DMS153 treated with DMSO at 0.1 percent for 48 hours (cell line): ENCODE data around the gene RNF144A.

Experiments used
- DNase-seq: peaks from one replicate; lab custom pipeline; 2025; ENCODE audit not compliant: unreplicated experiment; lab: John Stamatoyannopoulos, UW

The RNF144A gene

DNA sequence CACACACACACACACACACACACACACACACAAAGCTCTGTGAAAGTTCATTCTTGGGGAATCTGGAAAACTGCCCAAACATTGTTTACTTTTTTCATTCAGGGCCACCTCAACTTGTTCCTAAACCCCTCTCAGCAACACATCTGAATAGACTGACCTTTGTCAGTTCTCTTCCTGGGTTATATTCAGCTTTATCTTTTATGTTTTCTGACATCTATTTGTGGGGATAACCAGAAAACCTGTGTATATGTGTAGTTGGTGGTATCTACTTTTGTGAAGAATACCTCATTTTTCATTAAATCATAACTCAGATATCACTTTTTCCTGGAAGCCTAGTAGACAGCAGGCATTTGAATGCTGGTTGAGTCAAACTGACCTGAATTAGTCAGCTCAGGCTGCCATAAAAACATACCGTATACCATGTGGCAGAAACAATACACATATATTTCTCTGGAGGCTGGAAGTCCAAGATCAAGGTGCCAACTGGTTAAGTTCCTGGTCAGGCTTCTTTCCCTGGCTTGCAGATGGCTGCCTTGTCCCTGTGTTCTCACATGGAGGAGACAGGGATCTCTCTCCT lies 11.0 kb upstream of the RNF144A start:
- no peak for DNase-seq

- no peak for DNase-seq
Observed at GRCh38 chr2:6908291-6908690, 8.9 kb upstream of the RNF144A start.

DNA sequence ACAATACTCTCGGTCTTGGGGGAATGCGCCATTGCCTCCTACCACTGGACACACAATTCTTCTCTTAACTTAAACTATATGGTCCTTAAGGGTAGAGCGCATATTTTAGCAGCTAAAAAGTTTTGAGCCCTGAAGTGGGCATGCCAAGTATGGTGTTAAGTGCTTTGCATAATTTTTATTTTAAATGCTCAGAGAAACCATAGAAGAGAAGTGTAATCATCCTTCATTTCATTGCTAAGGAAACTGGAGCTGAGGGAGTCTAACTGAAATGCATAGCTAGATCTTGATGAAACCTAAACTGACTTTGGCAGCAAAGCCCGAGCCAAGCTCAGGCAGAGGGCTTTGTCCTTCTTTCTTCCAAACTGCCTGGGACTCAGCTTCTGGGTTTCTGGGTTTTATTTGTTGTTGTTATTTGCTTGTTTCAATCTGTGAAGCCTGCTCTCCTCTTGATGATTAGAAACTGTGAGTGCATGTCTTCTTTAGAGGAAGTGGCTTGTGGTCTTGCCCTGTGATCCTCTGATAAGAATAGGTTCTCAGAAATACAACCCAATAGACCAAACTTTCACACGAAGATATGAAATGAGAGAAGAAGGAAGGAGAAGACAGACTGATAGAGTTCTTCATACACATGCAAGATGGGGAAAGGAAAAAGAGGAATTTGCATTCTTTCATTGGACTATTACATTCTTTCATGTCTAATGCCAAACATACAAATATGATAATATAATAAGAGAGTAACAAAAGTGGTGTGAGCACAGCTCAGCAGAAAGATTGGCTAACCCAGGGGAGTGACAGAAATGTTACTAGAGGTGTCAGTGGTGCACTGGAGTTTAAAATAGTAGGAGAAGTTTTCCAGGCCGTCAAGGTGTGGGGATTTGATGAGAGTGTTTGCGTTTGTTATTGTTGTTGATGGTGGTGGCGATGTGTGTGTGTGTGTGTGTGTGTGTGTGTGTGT lies 7.5 kb upstream of the RNF144A start:
- DNase-seq = no peak

DNA sequence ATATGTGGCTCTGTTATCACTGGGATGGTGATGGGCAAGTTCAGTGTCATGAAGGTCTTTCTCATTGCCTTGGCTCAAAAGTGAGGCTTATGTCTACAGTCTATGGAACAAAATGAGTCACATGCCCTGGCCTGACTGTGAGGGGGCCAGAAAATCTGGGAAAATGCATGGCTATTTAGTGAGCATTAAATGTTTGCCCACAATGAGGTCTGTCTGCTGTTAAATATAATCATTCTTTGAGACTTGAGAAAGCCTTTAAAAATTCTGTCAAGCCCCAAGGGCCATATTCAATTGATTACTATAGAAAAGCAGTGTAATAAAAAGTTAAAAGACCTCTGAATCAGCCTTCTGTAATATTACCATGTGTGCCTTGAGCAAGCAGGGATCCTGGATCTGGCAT lies 5.5 kb upstream of the RNF144A start:
- DNase-seq = no peak

GRCh38 chr2:6913415-6914157 lies 3.6 kb upstream of the RNF144A start:
- DNase-seq = no peak

GRCh38 chr2:6914828-6915227 lies 2.4 kb upstream of the RNF144A start:
- no peak for DNase-seq

DNA sequence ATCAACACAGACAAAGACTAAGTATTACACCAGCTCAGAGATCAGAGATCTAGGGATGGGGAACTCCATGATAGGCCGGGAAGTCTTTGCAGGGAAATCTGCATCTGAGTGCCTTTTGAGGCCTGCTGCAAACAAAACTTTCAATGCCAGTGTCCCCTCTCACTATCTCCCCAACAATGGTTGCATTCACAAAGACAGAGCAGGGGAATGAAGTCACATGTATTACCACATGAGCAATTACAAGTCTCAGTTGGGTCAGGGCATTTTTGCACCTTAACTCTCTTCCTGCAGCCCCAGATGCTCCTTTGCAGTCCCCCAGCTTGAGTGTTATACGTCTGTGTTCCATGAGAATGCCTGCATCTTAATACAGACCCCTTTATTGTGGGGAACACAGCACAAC lies 1.8 kb upstream of the RNF144A start:
- no peak for DNase-seq

GRCh38 chr2:6916224-6916623 lies 988 bp upstream of the RNF144A start:
- DNase-seq = no peak

- DNase-seq = no peak
Observed at GRCh38 chr2:6916736-6917070, 509 bp upstream of the RNF144A start.

- DNase-seq = no peak
Observed at GRCh38 chr2:6917761-6918421, 679 bp downstream of the RNF144A start.

DNA sequence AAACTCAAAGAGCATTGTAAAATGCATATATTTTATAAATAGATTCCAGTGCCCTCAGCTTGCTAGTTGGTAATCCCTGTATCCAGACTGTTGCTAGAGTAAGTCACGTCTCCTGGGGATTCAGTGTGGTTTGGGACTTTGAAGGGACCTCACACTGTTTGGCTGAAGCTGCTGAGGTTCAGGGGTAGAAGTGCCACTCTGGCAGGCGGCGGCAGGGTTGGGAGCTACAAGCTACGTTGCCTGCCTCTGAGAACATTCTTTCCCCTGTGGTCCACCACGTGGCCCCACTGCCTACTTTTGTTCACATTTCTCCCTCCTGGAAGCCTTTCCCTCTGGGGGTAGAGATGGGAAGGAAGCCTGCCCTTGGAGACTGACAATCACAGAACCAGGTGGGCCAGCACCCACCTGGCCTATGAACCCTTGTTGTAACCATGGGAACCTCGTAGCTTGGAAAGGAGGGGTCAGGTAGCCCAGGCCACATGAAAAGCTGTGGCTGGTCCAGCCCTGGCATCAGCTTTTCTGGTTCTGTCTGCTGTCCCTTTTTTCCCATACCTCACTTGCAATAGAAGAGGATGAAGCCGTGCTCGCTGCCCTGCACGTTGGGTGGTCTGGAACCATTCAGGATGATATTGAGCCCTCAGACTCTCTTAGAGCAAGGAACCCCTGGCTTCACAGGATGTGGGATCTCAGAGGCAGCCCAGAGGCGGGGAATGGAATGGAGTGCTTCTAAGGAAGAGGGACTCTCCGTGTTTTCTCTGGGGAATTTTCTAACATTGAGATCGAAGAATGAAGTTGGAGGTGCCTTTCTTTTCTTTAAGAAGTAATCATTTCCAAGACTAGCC lies 2.9 kb downstream of the RNF144A start:
- no peak for DNase-seq

DNA sequence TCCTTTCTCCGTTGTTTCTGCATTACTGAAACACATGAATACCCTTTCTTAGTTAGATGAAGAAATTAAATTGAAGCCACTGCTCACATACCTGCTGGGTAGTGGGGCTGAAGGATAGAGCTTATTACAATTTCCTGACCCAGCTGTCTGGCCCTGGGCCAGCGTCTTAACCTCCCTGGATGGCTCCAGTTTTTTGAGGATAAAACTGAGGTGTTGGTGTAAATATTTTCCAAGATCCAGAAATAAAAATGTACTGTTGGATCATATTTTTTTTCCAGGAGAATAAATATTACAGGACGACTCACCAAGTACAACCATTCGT lies 3.5 kb downstream of the RNF144A start:
- DNase-seq = no peak

DNA sequence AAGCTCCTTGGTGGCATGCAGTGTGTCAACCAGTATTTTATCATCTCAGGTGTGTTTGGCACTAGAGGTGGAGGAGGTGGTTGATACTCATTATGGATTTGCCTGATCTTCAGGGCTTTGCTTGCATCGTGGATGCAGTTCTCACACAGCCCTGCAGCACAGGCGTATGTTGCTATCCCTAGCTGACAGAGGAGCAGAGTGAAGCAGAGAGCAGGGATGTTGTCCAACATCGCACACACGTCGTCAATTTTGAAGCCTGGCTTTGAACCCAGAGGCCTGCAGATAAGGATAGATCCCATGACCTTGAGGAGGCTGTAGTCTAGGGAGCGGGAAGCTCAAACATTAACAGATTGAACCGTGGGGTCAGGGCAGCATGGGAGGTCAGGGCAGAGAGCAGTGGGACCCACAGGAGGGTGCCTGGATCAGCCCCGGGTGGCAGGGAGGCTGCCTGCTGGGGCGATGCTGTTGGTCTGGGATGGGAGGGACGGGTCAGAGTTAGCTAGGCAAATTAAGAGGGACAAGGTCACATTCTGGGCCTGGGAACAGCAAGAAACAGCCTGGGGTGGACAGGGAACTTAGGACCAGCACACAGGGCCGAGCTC lies 4.2 kb downstream of the RNF144A start:
- DNase-seq = no peak

- no peak for DNase-seq
Observed at GRCh38 chr2:6922201-6922656, 5.0 kb downstream of the RNF144A start.

- DNase-seq = no peak
Observed at GRCh38 chr2:6923319-6923718, 6.1 kb downstream of the RNF144A start.

GRCh38 chr2:6924101-6924923 lies 7.1 kb downstream of the RNF144A start:
- DNase-seq = no peak

DNA sequence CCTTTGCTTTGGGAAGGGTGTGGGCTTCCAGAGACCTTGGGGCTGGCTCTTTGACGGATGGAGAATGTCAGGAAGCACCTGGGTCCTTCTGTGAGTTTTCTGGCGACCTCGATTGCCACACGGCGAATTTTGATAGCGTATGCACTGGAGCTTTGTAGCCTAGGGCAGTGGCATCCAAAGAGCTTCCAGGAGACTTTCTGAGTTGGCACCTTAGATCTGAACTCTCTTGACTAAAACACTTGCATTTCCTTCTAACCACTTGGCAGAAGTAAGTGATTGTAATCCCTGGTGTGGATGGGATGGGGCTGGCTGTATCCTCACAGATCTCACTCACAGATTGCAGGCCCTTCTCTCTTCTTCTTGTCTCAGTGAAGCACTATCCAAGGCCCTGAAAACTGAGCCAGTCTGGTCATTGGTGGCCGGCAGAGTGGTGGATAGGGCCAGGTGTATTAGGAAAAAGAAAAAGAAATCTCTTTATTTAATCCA lies 7.8 kb downstream of the RNF144A start:
- no peak for DNase-seq

- no peak for DNase-seq
Observed at GRCh38 chr2:6926071-6926732, 9.0 kb downstream of the RNF144A start.

- DNase-seq = no peak
Observed at GRCh38 chr2:6927186-6927585, 10.0 kb downstream of the RNF144A start.
